Midbrain (tissue), 1 donor: ENCODE data around the gene BPTF.
"Not testable (repeated sequence)": the region's sequence is repeated elsewhere in the genome, so short reads cannot be mapped to it uniquely, and the experiment has no call there.

Experiments
- DNase-seq: peaks from one replicate; lab custom pipeline; 2025; lab: John Stamatoyannopoulos, UW

The BPTF gene

DNA sequence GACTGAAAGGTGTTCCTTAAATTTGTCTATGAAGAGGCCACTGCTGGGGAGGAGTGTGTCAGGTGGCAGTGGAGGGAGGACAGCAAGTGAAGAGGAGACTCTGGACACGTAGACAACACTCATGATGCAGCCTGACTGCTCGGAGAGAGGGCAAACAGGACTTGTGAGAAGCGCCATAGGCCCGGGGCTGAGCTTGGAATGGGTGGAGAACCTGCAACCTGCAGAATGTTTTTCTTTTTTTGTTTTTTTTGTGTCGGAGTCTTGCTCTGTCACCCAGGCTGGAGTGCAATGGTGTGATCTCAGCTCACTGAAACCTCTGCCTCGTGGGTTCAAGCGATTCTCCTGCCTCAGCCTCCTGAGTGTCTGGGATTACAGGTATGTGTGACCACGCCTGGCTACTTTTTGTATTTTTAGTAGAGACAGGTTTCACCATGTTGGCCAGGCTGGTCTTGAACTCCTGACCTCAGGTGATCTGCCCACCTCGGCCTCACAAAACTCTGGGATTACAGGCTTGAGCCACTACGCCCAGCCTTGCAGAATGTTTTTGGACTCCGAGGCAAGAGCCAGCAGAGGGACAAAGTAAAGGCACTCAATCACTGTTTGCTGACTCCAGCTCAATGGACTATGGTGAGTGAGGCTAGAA is 189.9 kb downstream of the BPTF start:
- no peak for DNase-seq

- DNase-seq = no peak
Measured at GRCh38 chr17:68016838-68017237, 191.5 kb downstream of the BPTF start.

- DNase-seq = not testable (repeated sequence)
Measured at GRCh38 chr17:68018493-68018892, 193.2 kb downstream of the BPTF start.

DNA sequence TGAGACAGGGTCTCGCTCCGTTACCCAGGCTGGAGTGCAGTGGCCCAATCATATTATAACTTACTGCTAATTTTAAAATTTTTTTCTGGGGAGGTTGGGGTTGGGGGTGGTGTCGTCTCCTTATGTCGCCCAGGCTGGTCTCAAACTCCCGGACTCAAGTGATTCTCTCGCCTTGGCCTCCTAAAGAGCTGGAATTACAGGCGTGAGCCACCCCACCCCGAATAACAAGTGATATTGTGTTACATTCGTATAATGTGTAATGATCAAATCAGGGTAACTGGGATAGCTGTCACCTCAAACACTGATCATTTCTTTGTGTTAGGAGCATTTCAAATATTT is 194.0 kb downstream of the BPTF start:
- DNase-seq = no peak

- DNase-seq = peak; percentile 98
Measured at GRCh38 chr17:68019675-68020408, 194.5 kb downstream of the BPTF start.

DNA sequence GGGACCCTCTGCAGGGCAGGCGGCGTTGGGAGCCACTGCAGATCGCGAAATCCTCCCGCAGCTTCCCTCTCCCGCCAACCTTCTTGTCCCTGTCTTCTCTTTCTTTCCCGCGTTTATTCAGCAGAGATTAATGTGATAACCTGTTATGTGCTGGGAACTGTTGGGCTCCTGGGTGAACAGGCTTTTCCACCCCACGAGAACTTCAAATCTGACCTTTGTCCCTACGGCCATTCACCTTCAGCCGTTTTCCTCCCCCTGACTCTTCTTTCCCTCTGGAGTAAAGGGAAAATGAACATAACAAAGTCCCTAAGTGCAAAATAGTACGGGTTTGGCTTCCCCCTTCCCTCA is 195.1 kb downstream of the BPTF start:
- DNase-seq = peak; percentile 30

- DNase-seq = not testable (repeated sequence)
Measured at GRCh38 chr17:68020791-68021190, 195.5 kb downstream of the BPTF start.

GRCh38 chr17:68021963-68022362 is 196.7 kb downstream of the BPTF start:
- DNase-seq = no peak

DNA sequence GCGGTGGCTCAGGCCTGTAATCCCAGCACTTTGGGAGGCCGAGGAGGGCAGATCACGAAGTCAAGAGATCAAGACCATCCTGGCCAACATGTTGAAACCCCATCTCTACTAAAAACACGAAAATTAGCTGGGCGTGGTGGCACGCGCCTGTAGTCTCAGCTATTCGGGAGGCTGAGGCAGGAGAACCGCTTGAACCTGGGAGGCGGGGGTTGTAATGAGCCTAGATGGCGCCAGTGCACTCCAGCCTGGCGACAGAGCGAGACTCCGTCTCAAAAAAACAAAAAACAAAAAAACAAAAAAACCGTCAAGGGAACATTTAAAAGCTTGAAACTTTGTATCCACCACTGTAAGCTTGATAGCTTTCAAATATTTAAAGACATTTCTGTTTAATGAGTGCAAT is 197.2 kb downstream of the BPTF start:
- not testable (repeated sequence) for DNase-seq

GRCh38 chr17:68029512-68030215 is 204.4 kb downstream of the BPTF start:
- DNase-seq = no peak
